WTC11 (cell line): ENCODE data around the gene CCDC126. TPM values are rescaled to one million over a fixed set of nuclear protein-coding genes. Genes with fewer than 3 reads are reported as not detected.

Experiments
- ELF4 ChIP-seq: sonication (generic); formaldehyde crosslinking; IDR thresholded peaks from 2 replicates; pipeline ENCODE4 v1.8.1; 2022; ENCODE audit warnings: low read depth, mild to moderate bottlenecking, moderate library complexity, missing genetic modification reagents
- ETV6 ChIP-seq: sonication (generic); formaldehyde crosslinking; IDR thresholded peaks from 2 replicates; pipeline ENCODE4 v1.8.1; 2022; ENCODE audit warnings: mild to moderate bottlenecking, missing genetic modification reagents
- FOXP4 ChIP-seq: sonication (generic); formaldehyde crosslinking; IDR thresholded peaks from 2 replicates; pipeline ENCODE4 v1.8.0; 2022; ENCODE audit warnings: mild to moderate bottlenecking, missing genetic modification reagents
- GRHL2 ChIP-seq: fragments of 250-450 bp; sonication (Bioruptor Pico); IDR thresholded peaks from 2 replicates; pipeline ENCODE4 v1.8.0; 2022; ENCODE audit warnings: mild to moderate bottlenecking, moderate library complexity; ENCODE audit not compliant: insufficient replicate concordance, severe bottlenecking
- GTF2I ChIP-seq: fragments of 250-450 bp; sonication (Bioruptor Pico); conservative IDR thresholded peaks from 2 replicates; pipeline ENCODE4 v1.4.0; 2021; ENCODE audit warnings: mild to moderate bottlenecking
- IRF2 ChIP-seq: sonication (generic); formaldehyde crosslinking; IDR thresholded peaks from 2 replicates; pipeline ENCODE4 v1.8.0; 2022; ENCODE audit warnings: low read depth, missing genetic modification reagents, borderline replicate concordance
- NR1H2 ChIP-seq: sonication (generic); formaldehyde crosslinking; IDR thresholded peaks from 2 replicates; pipeline ENCODE4 v1.9.0; 2021; ENCODE audit warnings: mild to moderate bottlenecking, moderate library complexity, missing genetic modification reagents
- SMAD4 ChIP-seq: sonication (generic); formaldehyde crosslinking; IDR thresholded peaks from 2 replicates; pipeline ENCODE4 v1.8.0; 2022; ENCODE audit warnings: mild to moderate bottlenecking, missing genetic modification reagents
- SOX15 ChIP-seq: fragments of 250-450 bp; sonication (Bioruptor Pico); IDR thresholded peaks from 2 replicates; pipeline ENCODE4 v1.9.0; 2021; ENCODE audit warnings: mild to moderate bottlenecking
- USF1 ChIP-seq: sonication (generic); formaldehyde crosslinking; IDR thresholded peaks from 2 replicates; pipeline ENCODE4 v1.8.0; 2022; ENCODE audit warnings: mild to moderate bottlenecking, missing genetic modification reagents
- ZNF263 ChIP-seq: sonication (generic); formaldehyde crosslinking; IDR thresholded peaks from 2 replicates; pipeline ENCODE4 v1.8.1; 2022; ENCODE audit warnings: low read depth, mild to moderate bottlenecking, moderate library complexity, missing genetic modification reagents
- ZNF317 ChIP-seq: sonication (generic); formaldehyde crosslinking; IDR thresholded peaks from 2 replicates; pipeline ENCODE4 v1.8.1; 2023; ENCODE audit warnings: low read depth, mild to moderate bottlenecking, moderate library complexity, missing genetic modification reagents, borderline replicate concordance
- ZNF423 ChIP-seq: fragments of 250-450 bp; sonication (Bioruptor Pico); IDR thresholded peaks from 2 replicates; pipeline ENCODE4 v2.1.2; 2022; ENCODE audit warnings: mild to moderate bottlenecking, moderate library complexity
- ZSCAN18 ChIP-seq: fragments of 250-450 bp; sonication (Bioruptor Pico); IDR thresholded peaks from 2 replicates; pipeline ENCODE4 v2.1.2; 2022; ENCODE audit warnings: mild to moderate bottlenecking, moderate library complexity
- total RNA-seq: library from RNA; stranded (reverse); gene quantifications from 3 replicates; pipeline ENCODE4 v1.2.3, GENCODE V29; 2021
- TF ChIP-seq, protein P1 (sequence below): sonication (generic); formaldehyde crosslinking; IDR thresholded peaks from 2 replicates; pipeline ENCODE4 v1.8.1; 2023; ENCODE audit warnings: mild to moderate bottlenecking, moderate library complexity, missing genetic modification reagents
- TF ChIP-seq, protein P2 (sequence below): sonication (generic); formaldehyde crosslinking; IDR thresholded peaks from 2 replicates; pipeline ENCODE4 v1.8.0; 2023; ENCODE audit warnings: mild to moderate bottlenecking, missing genetic modification reagents
- TF ChIP-seq, protein P3 (sequence below): fragments of 250-450 bp; sonication (Bioruptor Pico); IDR thresholded peaks from 2 replicates; pipeline ENCODE4 v1.9.0; 2021; ENCODE audit warnings: mild to moderate bottlenecking, borderline replicate concordance
- TF ChIP-seq, protein P4 (sequence below): sonication (generic); formaldehyde crosslinking; IDR thresholded peaks from 2 replicates; pipeline ENCODE4 v1.8.1; 2023; ENCODE audit warnings: mild to moderate bottlenecking, missing genetic modification reagents
- TF ChIP-seq, protein P5 (sequence below): sonication (generic); formaldehyde crosslinking; IDR thresholded peaks from 2 replicates; pipeline ENCODE4 v1.8.1; 2022; ENCODE audit warnings: mild to moderate bottlenecking, moderate library complexity, missing genetic modification reagents
- TF ChIP-seq, protein P6 (sequence below): sonication (generic); formaldehyde crosslinking; conservative IDR thresholded peaks from 2 replicates; pipeline ENCODE4 v1.8.1; 2022; ENCODE audit warnings: mild to moderate bottlenecking, missing genetic modification reagents

The CCDC126 gene
- total RNA-seq, 1 experiment from 2014 or later, result 5.1 TPM

GRCh38 chr7:23680414-23681405 is 83.5 kb downstream of the CCDC126 start (continued):
- TF ChIP-seq, protein P1, sequence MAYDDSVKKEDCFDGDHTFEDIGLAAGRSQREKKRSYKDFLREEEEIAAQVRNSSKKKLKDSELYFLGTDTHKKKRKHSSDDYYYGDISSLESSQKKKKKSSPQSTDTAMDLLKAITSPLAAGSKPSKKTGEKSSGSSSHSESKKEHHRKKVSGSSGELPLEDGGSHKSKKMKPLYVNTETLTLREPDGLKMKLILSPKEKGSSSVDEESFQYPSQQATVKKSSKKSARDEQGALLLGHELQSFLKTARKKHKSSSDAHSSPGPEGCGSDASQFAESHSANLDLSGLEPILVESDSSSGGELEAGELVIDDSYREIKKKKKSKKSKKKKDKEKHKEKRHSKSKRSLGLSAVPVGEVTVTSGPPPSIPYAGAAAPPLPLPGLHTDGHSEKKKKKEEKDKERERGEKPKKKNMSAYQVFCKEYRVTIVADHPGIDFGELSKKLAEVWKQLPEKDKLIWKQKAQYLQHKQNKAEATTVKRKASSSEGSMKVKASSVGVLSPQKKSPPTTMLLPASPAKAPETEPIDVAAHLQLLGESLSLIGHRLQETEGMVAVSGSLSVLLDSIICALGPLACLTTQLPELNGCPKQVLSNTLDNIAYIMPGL, result peak; percentile 39; the same call in 1 of the 2 replicates
- TF ChIP-seq, protein P2, sequence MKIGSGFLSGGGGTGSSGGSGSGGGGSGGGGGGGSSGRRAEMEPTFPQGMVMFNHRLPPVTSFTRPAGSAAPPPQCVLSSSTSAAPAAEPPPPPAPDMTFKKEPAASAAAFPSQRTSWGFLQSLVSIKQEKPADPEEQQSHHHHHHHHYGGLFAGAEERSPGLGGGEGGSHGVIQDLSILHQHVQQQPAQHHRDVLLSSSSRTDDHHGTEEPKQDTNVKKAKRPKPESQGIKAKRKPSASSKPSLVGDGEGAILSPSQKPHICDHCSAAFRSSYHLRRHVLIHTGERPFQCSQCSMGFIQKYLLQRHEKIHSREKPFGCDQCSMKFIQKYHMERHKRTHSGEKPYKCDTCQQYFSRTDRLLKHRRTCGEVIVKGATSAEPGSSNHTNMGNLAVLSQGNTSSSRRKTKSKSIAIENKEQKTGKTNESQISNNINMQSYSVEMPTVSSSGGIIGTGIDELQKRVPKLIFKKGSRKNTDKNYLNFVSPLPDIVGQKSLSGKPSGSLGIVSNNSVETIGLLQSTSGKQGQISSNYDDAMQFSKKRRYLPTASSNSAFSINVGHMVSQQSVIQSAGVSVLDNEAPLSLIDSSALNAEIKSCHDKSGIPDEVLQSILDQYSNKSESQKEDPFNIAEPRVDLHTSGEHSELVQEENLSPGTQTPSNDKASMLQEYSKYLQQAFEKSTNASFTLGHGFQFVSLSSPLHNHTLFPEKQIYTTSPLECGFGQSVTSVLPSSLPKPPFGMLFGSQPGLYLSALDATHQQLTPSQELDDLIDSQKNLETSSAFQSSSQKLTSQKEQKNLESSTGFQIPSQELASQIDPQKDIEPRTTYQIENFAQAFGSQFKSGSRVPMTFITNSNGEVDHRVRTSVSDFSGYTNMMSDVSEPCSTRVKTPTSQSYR (CRISPR knock-in tag), result no peak
- TF ChIP-seq GTF2I (no peak), ELF4 (no peak), FOXP4 (CRISPR knock-in tag) (peak; percentile 77; the same call in 1 of the 2 replicates), ETV6 (CRISPR knock-in tag) (peak; percentile 96), ZNF263 (CRISPR knock-in tag) (no peak), SMAD4 (CRISPR knock-in tag) (no peak), USF1 (peak; percentile 25; the same call in 1 of the 2 replicates), ZNF423 (CRISPR knock-in tag) (peak; percentile 57; the same call in 1 of the 2 replicates), NR1H2 (CRISPR knock-in tag) (no peak), SOX15 (no peak), ZNF317 (no peak), GRHL2 (CRISPR knock-in tag) (no peak), IRF2 (CRISPR knock-in tag) (no peak), ZSCAN18 (CRISPR knock-in tag) (no peak)
- TF ChIP-seq, protein P3, sequence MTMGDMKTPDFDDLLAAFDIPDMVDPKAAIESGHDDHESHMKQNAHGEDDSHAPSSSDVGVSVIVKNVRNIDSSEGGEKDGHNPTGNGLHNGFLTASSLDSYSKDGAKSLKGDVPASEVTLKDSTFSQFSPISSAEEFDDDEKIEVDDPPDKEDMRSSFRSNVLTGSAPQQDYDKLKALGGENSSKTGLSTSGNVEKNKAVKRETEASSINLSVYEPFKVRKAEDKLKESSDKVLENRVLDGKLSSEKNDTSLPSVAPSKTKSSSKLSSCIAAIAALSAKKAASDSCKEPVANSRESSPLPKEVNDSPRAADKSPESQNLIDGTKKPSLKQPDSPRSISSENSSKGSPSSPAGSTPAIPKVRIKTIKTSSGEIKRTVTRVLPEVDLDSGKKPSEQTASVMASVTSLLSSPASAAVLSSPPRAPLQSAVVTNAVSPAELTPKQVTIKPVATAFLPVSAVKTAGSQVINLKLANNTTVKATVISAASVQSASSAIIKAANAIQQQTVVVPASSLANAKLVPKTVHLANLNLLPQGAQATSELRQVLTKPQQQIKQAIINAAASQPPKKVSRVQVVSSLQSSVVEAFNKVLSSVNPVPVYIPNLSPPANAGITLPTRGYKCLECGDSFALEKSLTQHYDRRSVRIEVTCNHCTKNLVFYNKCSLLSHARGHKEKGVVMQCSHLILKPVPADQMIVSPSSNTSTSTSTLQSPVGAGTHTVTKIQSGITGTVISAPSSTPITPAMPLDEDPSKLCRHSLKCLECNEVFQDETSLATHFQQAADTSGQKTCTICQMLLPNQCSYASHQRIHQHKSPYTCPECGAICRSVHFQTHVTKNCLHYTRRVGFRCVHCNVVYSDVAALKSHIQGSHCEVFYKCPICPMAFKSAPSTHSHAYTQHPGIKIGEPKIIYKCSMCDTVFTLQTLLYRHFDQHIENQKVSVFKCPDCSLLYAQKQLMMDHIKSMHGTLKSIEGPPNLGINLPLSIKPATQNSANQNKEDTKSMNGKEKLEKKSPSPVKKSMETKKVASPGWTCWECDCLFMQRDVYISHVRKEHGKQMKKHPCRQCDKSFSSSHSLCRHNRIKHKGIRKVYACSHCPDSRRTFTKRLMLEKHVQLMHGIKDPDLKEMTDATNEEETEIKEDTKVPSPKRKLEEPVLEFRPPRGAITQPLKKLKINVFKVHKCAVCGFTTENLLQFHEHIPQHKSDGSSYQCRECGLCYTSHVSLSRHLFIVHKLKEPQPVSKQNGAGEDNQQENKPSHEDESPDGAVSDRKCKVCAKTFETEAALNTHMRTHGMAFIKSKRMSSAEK, result no peak
- TF ChIP-seq, protein P4, sequence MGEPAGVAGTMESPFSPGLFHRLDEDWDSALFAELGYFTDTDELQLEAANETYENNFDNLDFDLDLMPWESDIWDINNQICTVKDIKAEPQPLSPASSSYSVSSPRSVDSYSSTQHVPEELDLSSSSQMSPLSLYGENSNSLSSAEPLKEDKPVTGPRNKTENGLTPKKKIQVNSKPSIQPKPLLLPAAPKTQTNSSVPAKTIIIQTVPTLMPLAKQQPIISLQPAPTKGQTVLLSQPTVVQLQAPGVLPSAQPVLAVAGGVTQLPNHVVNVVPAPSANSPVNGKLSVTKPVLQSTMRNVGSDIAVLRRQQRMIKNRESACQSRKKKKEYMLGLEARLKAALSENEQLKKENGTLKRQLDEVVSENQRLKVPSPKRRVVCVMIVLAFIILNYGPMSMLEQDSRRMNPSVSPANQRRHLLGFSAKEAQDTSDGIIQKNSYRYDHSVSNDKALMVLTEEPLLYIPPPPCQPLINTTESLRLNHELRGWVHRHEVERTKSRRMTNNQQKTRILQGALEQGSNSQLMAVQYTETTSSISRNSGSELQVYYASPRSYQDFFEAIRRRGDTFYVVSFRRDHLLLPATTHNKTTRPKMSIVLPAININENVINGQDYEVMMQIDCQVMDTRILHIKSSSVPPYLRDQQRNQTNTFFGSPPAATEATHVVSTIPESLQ (CRISPR knock-in tag), result no peak
- TF ChIP-seq, protein P5, sequence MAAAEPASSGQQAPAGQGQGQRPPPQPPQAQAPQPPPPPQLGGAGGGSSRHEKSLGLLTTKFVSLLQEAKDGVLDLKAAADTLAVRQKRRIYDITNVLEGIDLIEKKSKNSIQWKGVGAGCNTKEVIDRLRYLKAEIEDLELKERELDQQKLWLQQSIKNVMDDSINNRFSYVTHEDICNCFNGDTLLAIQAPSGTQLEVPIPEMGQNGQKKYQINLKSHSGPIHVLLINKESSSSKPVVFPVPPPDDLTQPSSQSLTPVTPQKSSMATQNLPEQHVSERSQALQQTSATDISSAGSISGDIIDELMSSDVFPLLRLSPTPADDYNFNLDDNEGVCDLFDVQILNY (CRISPR knock-in tag), result peak; percentile 80
- TF ChIP-seq, protein P6, sequence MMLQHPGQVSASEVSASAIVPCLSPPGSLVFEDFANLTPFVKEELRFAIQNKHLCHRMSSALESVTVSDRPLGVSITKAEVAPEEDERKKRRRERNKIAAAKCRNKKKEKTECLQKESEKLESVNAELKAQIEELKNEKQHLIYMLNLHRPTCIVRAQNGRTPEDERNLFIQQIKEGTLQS (CRISPR knock-in tag), result no peak
